GM18858 (cell line): ENCODE results near the gene AMOTL1.

Experiments used
- ATAC-seq: cut with Tn5 transposase; IDR thresholded peaks from one replicate; pipeline ENCODE4 v1.9.1; 2021; ENCODE audit not compliant: unreplicated experiment

Gene AMOTL1

DNA sequence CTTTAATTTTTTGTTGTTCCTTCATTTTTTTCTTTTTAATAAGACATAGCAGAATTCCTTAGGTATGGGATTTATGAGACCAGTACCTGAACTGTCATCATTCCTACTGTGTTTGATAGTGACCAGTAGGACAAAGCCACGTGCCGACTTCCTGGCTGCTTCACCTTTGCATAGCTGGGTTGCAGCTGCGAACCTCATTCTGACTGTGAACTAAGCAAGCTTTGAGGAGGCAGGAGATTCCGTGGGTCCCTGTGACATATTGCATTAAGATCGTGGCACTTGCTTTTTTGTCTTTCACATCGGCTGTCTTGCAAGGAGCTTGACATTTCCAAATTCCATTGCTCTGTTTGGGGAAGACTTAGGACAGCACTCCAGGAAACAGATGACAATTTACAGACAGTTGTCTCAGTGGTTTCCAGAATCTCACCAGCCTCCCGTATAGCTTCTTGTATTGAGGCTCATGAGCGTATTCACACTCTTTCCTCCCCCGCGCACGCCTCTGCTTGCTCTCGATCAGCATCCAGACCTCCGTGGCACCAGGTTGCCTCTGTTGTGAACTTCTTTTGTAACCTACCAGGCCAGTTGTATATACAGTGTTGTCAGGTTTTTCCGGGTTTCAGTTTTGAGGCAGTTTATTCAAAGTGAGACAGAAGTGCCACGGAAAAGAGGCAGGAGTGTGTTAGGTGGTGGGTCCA, 103.5 kb downstream of the AMOTL1 start:
- ATAC-seq, result no peak

DNA sequence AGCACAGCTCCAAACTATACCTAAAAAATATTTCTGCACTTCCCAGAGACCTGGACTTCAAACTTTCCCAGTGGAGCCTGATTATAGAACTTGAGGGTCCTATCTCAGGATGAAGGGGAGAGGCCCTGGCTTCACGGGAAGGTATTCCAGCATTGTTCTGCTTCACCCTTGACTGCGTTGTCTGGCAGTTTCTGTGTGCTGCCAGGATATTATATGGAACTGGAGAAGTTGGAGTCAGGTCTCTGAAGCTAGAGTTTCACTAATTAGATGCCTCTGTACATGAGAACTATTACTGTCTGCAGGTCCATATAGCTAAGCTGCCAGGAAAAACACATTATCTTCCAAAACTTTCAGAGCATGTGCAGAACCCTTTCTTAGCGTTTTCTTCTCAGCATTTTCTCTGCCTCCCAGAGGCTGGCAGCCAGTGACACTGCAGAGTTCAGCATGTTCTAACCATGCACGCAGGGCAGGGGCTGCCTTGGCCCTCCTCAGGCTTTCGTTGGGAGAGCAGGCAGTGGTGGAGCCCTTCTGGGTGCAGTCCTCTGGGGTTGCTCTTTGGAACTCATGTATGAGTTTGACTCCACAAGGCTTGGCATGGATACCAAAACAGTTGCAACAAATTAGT, 105.9 kb downstream of the AMOTL1 start:
- ATAC-seq, result no peak

DNA sequence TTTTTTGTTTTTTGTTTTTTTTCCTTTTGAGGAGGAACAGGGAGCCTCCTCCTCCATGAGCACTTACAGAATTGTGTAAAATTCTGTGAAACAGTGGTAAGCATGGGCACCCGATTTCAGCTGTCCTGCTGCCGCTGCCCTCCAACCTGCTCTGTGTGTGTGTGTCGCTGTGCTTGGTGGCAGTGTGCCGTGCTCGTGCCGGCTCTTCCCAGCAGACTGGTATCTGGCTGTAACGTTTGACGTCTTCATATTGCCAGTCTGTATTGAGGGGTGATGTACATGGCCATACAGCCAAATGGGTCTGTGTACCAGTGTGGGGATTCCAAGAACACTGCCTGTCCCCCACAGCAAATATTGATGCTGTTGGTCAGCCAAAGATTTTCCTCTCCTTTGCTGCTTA, 108.1 kb downstream of the AMOTL1 start:
- ATAC-seq, result no peak

DNA sequence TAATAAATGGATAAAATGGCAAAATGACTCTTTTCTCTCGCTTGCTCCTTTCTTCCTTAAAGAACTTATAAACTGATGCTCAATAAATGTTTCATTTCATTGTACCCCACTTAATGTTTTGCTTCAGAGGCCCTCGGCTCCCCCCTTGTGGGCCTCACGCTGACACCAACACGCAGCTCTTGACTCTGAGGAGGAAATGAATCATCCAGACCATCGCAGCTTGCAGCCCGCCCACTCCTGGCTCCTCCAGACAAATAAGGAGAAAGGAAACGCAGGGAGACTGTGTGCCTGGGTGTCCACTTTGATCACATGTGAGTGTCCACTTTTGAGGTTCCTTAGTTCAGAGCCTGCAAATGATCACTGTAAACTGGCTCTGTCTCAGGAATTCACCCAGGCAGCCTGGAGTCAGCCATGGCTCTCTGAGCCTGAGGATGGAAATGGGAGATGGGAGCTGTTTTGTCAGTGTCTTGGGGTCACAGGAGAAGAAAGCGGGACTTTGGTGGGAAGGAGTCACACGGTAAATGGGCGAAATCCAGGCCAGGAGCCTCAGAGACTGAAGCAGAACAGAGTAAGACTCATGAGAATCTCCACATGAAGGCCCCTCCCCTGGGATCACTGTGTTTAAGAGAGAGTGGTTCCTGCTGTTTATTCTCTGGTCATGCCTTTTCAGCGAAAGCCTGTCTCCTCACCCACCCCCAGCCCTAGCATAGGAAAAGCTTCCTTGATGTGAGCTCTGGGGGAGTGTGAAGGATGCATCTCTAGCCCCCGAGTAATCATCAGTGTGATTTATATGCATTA, 108.7 kb downstream of the AMOTL1 start:
- ATAC-seq, result peak; percentile 95

DNA sequence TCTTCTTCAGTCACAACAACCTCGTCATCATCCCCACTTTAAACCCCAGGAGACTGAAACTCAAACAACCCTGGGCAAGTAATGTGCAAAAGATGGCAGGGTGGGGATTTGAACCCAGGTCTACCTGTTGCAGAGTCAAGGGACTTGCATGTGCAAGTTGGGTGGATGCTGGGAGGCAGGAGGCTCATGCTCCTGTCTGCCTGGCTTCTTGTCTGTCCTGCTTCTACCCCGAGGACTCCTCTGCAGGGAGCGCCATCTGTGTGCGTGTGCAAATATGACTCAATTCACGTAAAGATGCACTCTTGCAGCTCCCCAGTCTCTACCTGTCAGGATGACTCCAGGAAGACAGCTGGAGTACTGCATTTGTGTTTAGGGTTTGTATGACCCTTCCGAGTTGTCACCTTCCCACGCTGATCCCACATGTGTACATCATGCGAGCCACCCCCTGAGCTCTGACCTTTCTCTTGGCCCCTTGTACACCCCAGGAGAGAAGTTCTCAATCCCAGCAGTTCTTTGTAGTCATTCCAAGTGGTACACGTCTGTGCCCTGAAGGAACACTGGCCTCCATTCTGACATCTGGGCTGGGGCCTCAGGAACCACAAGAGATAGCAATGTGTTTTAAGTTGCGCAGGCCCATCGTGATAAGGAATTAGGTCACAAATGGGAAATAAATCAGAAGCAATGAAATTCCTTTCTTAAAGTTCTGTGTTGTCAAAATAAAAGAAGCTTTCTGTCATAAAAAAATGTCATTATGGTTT, 109.5 kb downstream of the AMOTL1 start:
- no peak for ATAC-seq

DNA sequence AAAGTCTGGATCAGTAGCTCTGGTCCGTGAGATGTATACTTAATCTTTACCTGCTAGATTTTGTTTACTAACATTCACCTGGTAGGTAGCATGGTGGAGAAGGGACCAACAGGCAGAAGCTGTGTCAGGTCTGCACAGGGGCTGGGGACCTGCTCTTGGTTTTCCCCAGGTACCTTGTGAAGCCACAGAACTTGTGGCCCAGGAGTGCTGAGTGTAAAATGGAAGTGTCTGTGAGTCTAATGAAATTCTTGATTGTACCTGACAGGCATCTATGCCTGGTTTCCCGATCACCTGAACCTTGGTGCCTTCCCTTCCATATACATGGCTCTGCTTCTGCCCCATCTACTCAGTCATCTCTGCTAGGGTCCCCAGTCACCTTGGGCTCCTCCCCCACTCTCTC, 110.8 kb downstream of the AMOTL1 start:
- no peak for ATAC-seq

DNA sequence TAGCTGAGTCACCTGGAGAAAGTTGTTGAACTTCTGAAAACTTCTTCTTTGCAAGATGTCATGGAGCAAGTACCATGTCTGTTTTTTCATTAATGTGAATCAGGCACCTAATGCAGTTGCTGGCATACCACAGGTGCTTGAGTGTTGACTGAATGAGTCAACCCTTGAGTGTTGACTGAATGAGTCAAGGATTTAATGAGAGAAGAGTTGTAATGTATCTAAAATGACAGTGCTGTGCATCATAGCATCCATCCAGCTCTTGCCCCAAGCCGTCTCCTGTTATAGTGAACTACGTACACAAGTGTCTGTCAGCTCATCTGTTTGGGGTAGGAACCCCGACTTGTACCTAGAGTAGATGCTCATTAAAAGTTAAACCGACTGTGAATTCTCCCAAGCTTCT, 112.1 kb downstream of the AMOTL1 start:
- no peak for ATAC-seq

DNA sequence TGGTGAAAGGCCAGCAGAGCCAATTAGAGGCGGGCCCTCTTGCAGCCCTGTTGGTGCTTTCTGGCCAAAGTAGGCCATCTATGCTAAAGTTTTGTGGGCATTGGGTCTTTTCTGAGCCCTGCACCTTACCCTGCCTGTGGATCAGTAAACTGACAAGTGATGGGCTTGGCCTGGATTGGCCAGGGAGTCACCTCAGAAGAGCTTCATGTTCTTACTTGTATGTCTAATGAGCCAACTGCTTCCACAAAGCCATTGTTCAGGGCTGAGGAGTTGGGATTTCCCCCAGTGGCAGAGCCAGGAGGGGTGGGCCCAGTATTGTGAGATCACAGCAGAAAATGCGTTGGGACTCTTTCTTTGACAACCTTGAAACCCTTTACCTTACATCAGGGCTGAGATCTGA, 114.8 kb downstream of the AMOTL1 start:
- ATAC-seq, result no peak

DNA sequence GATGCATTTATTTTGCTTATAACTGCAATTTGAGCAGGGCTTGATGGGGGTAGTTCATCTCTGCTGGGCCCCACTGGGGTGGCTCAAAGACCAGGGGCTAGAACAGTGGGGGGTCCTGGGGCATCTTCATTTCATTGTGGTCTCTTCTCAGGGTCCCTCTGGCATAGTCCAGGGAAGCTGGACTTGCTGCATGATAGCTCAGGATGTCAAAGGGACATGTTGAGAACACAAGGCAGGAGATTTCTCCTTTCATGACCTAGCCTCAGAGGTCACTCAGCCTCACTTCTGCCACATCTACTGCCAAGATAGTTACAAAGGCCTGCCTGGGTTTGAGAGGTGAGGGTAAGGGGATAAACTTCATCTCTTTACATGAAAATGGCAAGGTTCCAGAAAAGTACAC, 115.7 kb downstream of the AMOTL1 start:
- ATAC-seq, result no peak

DNA sequence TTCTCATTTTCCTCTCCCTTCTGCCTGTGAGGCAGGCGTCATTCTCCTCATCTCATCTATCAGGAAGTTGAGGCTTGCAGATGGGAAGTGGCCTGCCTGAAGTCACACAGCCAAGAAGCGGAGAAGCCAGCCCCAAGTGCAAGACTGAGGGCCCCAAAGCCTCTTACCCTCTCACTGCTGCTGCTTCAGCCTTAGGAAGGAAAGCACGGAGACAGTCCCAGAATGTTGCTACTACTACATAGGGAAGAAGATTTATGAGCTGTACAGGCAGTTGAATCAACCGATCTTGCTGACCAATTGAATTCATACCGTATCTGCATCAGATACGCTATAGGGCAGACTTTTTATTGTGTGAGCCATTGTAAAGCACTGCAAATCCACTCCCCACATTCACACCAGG, 116.2 kb downstream of the AMOTL1 start:
- no peak for ATAC-seq

DNA sequence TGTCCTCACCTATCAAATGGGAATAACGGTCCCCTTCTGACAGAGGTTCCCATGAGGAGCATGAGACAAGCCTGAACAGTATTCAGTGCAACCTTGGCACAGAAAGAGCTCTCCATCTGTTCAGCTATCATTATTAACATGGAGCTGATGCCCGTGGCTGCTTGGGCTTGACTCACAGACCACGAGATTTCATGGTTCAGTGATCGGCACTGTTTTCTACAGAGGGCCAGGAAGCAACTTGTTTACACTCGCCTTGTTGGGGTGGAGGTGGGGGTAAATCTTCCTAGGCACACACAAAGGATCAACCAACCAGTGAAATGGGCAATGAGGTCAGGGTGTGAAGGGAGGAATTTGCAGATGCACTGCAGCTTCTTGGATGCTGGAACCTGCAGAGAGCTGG, 117.0 kb downstream of the AMOTL1 start:
- ATAC-seq, result peak; percentile 89

DNA sequence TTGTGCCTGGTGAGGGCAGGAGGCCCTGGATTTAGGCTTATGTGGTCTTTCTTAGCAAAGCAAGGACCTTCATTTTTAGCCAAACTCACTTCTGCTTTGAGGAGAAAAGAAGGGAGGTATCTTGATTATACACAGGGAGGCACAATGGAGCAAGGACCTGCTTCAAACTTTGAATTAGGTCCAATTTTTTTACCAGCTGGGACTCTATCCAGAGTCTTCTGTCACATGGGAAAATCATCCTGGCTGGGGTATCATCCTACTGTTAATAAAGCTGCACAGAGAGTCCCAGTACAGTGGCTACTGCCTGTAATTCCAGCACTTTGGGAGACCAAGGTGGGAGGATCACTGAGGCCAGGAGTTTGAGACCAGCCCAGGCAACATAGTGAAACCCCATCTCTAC, 117.4 kb downstream of the AMOTL1 start:
- no peak for ATAC-seq

DNA sequence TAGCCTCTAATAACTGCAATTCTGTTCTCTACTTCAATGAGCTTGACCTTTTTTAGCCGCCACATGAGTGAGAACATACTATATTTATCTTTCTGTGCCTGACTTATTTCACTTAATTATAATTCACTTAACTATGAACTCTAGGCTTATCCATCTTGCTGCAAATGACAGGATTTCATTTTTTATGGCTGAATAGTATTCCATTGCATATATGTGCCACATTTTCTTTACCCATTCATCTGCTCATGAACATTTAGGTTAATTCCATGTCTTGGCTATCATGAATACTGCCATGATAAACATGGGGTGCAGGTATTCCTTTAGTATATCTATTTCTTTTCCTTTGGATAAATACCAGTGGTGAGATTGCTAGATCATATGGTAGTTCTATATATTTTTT, 120.0 kb downstream of the AMOTL1 start:
- ATAC-seq, result no peak

DNA sequence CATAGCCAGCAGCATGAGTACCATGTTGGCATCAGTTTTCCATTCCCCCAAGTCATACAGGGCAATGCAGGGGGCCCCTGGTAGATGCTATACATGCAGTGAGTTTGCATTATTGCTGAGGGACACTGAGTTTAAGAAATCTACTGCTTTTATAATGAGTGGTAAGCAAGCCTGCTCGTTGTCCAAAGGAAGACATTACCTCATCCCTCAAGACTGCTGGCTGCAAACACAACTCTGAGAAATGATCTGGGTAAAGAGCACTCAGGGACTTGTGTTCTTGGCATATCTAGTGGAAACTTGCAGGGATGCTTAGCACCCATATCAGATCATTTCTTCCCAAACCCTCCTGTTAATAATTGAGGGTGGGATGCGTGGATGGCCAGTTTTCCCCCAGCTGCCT, 127.3 kb downstream of the AMOTL1 start:
- no peak for ATAC-seq

DNA sequence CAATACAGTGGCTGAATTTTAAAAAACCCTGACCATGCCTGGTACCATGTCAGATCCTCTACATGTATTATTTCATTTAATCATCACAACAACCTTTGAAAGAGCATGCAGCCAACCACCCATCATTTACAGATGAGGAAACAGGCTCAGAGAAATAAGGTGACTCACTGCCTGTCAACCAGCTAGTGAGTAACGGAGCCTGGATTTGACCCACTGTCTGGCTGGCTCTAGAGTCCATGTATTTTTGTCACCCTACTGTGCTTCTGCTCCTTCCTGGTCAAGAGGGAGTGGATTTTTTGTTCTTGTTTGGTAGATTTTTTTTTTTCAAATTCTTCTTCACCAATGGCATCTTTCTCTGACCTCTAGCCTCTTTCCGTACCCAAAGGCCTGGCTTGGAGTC, 127.8 kb downstream of the AMOTL1 start:
- no peak for ATAC-seq

DNA sequence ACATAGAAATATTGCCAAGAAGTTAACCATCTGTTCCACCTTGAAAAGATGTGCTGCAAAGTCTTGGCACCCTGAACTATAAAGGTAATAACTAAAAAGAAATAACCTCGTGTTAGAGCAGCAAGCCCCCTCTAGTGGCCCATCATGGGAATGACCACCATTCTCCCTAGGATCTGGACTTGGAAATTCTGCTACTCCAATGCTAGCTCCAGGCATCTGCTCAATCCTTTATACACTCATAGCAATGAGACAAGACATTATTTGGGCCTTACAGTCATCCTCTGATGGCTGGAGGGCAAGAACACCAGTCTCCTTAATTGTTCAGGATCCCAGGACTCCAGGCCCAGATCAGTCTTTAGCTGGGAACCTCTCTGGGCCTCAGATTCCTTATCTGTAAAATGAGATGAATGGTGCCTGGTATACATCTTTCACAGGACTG, 129.2 kb downstream of the AMOTL1 start:
- peak; percentile 51 for ATAC-seq

DNA sequence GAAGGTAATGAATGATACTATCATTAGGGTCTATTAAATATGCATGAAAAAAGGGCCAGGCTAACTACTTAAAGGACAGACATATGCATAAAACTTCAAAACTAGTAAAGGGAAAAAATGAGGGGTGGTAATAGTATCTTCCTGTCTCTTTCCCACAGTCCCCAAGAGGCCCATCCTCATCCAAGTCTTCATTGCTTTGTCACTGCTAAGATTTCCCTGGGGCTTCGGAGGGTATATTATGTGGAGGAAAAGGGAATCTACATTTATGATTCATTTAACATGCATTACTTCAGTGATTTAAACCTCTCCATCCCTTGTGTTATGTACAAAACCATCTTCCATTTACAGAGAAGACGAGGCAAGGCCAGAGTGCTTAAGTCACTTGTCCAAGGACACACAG, 139.1 kb downstream of the AMOTL1 start:
- no peak for ATAC-seq

DNA sequence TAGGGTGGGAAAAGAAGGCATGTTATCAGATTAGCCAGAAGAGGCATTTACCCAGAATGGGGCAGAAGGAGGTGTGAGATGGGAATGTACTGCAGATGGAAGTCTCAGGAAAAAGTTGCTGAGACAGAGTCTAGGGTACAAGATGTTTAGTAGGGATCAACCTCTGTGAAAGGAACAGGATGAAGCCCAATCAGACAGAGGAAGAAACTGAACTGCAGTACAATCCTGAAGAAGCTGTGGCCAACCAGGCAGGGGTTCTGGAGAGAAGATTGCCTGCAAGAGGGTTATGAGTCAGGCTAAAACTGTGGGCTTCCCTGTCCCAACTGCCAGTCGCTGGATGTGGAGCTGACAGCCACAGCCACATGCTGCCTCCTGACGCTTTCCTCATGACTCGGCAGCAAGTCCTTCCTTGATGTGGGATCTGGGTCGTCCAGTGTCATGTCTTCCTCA, 141.2 kb downstream of the AMOTL1 start:
- ATAC-seq, result no peak

DNA sequence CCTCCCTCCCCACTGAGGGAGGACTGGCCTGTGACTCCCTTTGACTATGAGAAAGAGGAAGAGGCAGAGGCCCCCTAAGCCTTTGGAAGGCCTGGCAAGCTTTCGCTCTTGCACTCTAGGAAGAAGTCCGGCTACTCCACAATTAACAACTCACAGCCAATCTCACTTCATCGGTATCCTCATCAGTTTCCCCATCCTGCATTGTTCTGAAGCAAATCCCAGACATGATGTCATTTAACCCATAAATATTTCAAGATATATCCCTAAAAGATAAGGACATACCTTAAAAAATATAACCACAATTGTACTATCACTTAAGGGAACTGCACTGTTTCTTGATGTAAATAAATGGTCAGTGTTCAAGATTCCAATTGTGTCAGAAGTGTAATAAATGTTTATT, 142.1 kb downstream of the AMOTL1 start:
- no peak for ATAC-seq

DNA sequence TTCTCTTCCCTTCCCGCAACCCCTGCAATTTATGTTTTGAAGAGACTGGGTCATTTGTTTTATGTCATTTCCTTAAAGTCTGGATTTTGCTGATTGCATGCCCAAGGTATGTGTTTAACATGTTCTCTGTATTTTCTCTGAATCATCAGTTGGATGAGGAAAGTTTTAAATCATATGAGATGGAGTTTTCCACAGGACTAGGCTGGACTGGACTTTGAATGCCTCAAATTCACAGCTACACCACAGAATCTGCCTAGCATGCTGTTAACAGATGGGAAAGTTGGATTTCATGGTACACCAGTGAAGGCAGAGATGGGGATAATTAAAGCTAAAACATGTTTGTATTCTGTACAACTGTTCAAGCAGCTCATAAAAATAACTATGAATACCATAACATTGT, 142.6 kb downstream of the AMOTL1 start:
- ATAC-seq, result no peak

DNA sequence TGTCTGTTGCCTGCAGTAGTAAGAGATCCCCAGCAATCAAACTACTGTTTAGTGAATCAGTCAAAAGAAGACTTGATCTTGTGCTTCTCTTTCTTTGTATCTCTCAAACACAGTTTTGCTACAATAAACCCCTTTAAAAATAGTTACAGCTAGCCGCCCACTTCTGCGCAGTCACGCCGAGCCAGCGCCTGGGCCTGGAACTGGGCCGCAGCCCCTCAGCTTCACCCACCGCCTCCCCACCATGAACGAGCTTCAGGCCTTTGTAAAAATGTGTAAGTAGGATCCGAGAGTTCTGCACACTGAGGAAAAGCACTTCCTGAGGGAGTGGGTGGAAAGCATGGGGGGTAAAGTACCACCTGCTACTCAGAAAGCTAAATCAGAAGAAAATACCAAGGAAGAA, 144.7 kb downstream of the AMOTL1 start:
- ATAC-seq, result no peak
